ACC112 (cell line): ENCODE data around the gene ESRRA.

Experiments used
- H2AFZ ChIP-seq: fragments of 200-600 bp; sonication (generic); one replicate; pipeline ENCODE4 v1.6.0; 2017; ENCODE audit warnings: antibody characterized with exemption, low read length; ENCODE audit not compliant: unreplicated experiment
- H3K27ac ChIP-seq: fragments of 200-600 bp; sonication (generic); 2 replicates; pipeline ENCODE4 v1.5.1; 2014; ENCODE audit warnings: low read depth, mild to moderate bottlenecking, antibody characterized with exemption, low read length, moderate library complexity
- H3K27me3 ChIP-seq: fragments of 200-600 bp; sonication (generic); 2 replicates; pipeline ENCODE4 v1.6.1; 2014; ENCODE audit warnings: mild to moderate bottlenecking, antibody characterized with exemption, low read length, moderate library complexity, mixed read lengths; ENCODE audit not compliant: insufficient read depth
- H3K36me3 ChIP-seq: fragments of 200-600 bp; sonication (generic); 2 replicates; pipeline ENCODE4 v1.6.1; 2016; ENCODE audit warnings: mild to moderate bottlenecking, antibody characterized with exemption, low read length, moderate library complexity, mixed read lengths; ENCODE audit not compliant: insufficient read depth
- H3K4me1 ChIP-seq: fragments of 200-600 bp; sonication (generic); one replicate; pipeline ENCODE4 v1.6.1; 2016; ENCODE audit warnings: low read length, mixed read lengths; ENCODE audit not compliant: insufficient read depth, unreplicated experiment, control insufficient read depth
- H3K4me3 ChIP-seq: fragments of 200-600 bp; sonication (generic); 2 replicates; pipeline ENCODE4 v1.5.1; 2014; ENCODE audit warnings: mild to moderate bottlenecking, low read depth, low read length
- H3K79me2 ChIP-seq: fragments of 200-600 bp; sonication (generic); one replicate; pipeline ENCODE4 v1.6.0; 2016; ENCODE audit warnings: low read length; ENCODE audit not compliant: control insufficient read depth, unreplicated experiment, insufficient read depth

ESRRA gene

GRCh38 chr11:64324692-64325469 lies 19.6 kb downstream of the ESRRA start:
- Histone ChIP-seq H3K4me3 (no peak overlapping the region), H3K36me3 (no peaks in the 10 kb centered on the region), H3K27ac (no peak overlapping the region), H2AFZ (no peak overlapping the region), H3K79me2 (peaks cover under 1% of the 10 kb centered on the region), H3K27me3 (no peaks in the 10 kb centered on the region), H3K4me1 (peaks cover under 1% of the 10 kb centered on the region)

- Histone ChIP-seq H3K27ac (no peak overlapping the region), H3K36me3 (no peaks in the 10 kb centered on the region), H2AFZ (no peak overlapping the region), H3K79me2 (no peaks in the 10 kb centered on the region), H3K27me3 (no peaks in the 10 kb centered on the region), H3K4me1 (peaks cover 9% of the 10 kb centered on the region), H3K4me3 (no peak overlapping the region)
These were observed 22.1 kb downstream of the ESRRA start for GRCh38 chr11:64327375-64327774.

- peaks cover 11% of the 10 kb centered on the region for H3K4me1 ChIP-seq
- no peaks in the 10 kb centered on the region for H3K36me3 ChIP-seq
- H2AFZ ChIP-seq, result no peak overlapping the region
- no peak overlapping the region for H3K27ac ChIP-seq
- H3K27me3 ChIP-seq, result no peaks in the 10 kb centered on the region
- H3K79me2 ChIP-seq, result no peaks in the 10 kb centered on the region
- no peak overlapping the region for H3K4me3 ChIP-seq
These were observed 22.7 kb downstream of the ESRRA start for GRCh38 chr11:64327993-64328392.

GRCh38 chr11:64330888-64331287 lies 25.6 kb downstream of the ESRRA start:
- Histone ChIP-seq H3K4me3 (no peak overlapping the region), H3K27ac (no peak overlapping the region), H3K27me3 (no peaks in the 10 kb centered on the region), H3K79me2 (no peaks in the 10 kb centered on the region), H2AFZ (no peak overlapping the region), H3K36me3 (no peaks in the 10 kb centered on the region), H3K4me1 (peaks cover 11% of the 10 kb centered on the region)

- Histone ChIP-seq H2AFZ (no peak overlapping the region), H3K27me3 (no peaks in the 10 kb centered on the region), H3K36me3 (no peaks in the 10 kb centered on the region), H3K4me3 (no peak overlapping the region), H3K27ac (no peak overlapping the region), H3K79me2 (no peaks in the 10 kb centered on the region), H3K4me1 (peaks cover 11% of the 10 kb centered on the region)
These were observed 26.4 kb downstream of the ESRRA start for GRCh38 chr11:64331569-64332371.

- Histone ChIP-seq H2AFZ (no peak overlapping the region), H3K4me1 (peaks cover 11% of the 10 kb centered on the region), H3K27ac (no peak overlapping the region), H3K79me2 (no peaks in the 10 kb centered on the region), H3K27me3 (no peaks in the 10 kb centered on the region), H3K36me3 (no peaks in the 10 kb centered on the region), H3K4me3 (no peak overlapping the region)
These were observed 28.2 kb downstream of the ESRRA start for GRCh38 chr11:64333556-64333955.

GRCh38 chr11:64334764-64335735 lies 29.7 kb downstream of the ESRRA start:
- H3K4me3 ChIP-seq, result no peak overlapping the region
- H3K4me1 ChIP-seq, result peaks cover 11% of the 10 kb centered on the region
- H3K79me2 ChIP-seq, result no peaks in the 10 kb centered on the region
- peak overlapping the region; percentile 39; the same call in 1 of the 2 replicates for H3K27ac ChIP-seq
- no peaks in the 10 kb centered on the region for H3K36me3 ChIP-seq
- no peaks in the 10 kb centered on the region for H3K27me3 ChIP-seq
- H2AFZ ChIP-seq, result no peak overlapping the region

- H2AFZ ChIP-seq, result no peak overlapping the region
- H3K27ac ChIP-seq, result no peak overlapping the region
- no peaks in the 10 kb centered on the region for H3K27me3 ChIP-seq
- H3K79me2 ChIP-seq, result no peaks in the 10 kb centered on the region
- H3K4me1 ChIP-seq, result no peaks in the 10 kb centered on the region
- H3K36me3 ChIP-seq, result no peaks in the 10 kb centered on the region
- no peak overlapping the region for H3K4me3 ChIP-seq
These were observed 32.4 kb downstream of the ESRRA start for GRCh38 chr11:64337538-64338249.

GRCh38 chr11:64338716-64339115 lies 33.4 kb downstream of the ESRRA start:
- no peaks in the 10 kb centered on the region for H3K27me3 ChIP-seq
- no peaks in the 10 kb centered on the region for H3K36me3 ChIP-seq
- no peaks in the 10 kb centered on the region for H3K79me2 ChIP-seq
- H3K27ac ChIP-seq, result no peak overlapping the region
- no peak overlapping the region for H3K4me3 ChIP-seq
- no peaks in the 10 kb centered on the region for H3K4me1 ChIP-seq
- no peak overlapping the region for H2AFZ ChIP-seq

GRCh38 chr11:64339286-64339685 lies 34.0 kb downstream of the ESRRA start:
- H3K4me1 ChIP-seq, result no peaks in the 10 kb centered on the region
- H3K4me3 ChIP-seq, result no peak overlapping the region
- no peaks in the 10 kb centered on the region for H3K36me3 ChIP-seq
- no peak overlapping the region for H2AFZ ChIP-seq
- H3K79me2 ChIP-seq, result no peaks in the 10 kb centered on the region
- H3K27me3 ChIP-seq, result no peaks in the 10 kb centered on the region
- no peak overlapping the region for H3K27ac ChIP-seq
